Gastroesophageal sphincter (tissue), 4 donors: ENCODE measurements around the gene MYH14. TPM values are rescaled to one million over a fixed set of nuclear protein-coding genes. Genes with fewer than 3 reads are reported as not detected.
"Not testable (repeated sequence)": the region's sequence is repeated elsewhere in the genome, so short reads cannot be mapped to it uniquely, and the experiment has no call there.

Source experiments
- ATAC-seq: fragments of 150-250 bp; one replicate; pipeline ENCODE4 v1.9.1; 2016; ENCODE audit warnings: mild to moderate bottlenecking, moderate library complexity
- H3K27ac ChIP-seq, 4 donors: fragments of 200-600 bp; sonication (generic) in 3 of 4; 1 replicate in 3 of 4; 2 replicates in 1 of 4; pipeline ENCODE4 v1.5.1; 2016 to 2019
- H3K27me3 ChIP-seq: fragments of 200-600 bp; sonication (generic); one replicate; pipeline ENCODE4 v1.5.1; 2019
- H3K36me3 ChIP-seq, 2 donors: fragments of 200-600 bp; sonication (generic); one replicate each; pipeline ENCODE4 v1.5.1; 2019; ENCODE audit warnings: control low read depth in 1 of 2
- H3K4me1 ChIP-seq, 3 donors: fragments of 200-600 bp; sonication (generic); 1 replicate in 2 of 3; 2 replicates in 1 of 3; pipeline ENCODE4 v1.5.1; 2016 to 2019; ENCODE audit warnings: control low read depth in 2 of 3
- H3K4me3 ChIP-seq, 2 donors: fragments of 200-600 bp; sonication (generic); one replicate each; pipeline ENCODE4 v1.5.1; 2019; ENCODE audit warnings: mild to moderate bottlenecking in 1 of 2, moderate library complexity in 1 of 2
- H3K9me3 ChIP-seq, 3 donors: fragments of 200-600 bp; sonication (generic); one replicate each; pipeline ENCODE4 v1.5.1; 2017 to 2019; ENCODE audit warnings: control low read depth in 2 of 3
- CTCF ChIP-seq, 4 experiments: fragments of 200-600 bp in 2 of 4; fragments of 450-650 bp in 2 of 4; sonication (generic) in 1 of 4; IDR thresholded peaks; one replicate each; pipeline ENCODE4 v1.5.1; 2017 to 2019; ENCODE audit warnings: antibody characterized with exemption in 4 of 4, mild to moderate bottlenecking in 2 of 4, moderate library complexity in 2 of 4
- EP300 ChIP-seq: sonication (generic); formaldehyde crosslinking; IDR thresholded peaks from one replicate; pipeline ENCODE4 v1.6.1; 2017; ENCODE audit warnings: antibody characterized with exemption, mild to moderate bottlenecking
- POLR2A ChIP-seq, 2 donors: fragments of 450-650 bp; IDR thresholded peaks; one replicate each; pipeline ENCODE4 v1.6.1; 2017; ENCODE audit warnings: antibody characterized with exemption in 2 of 2, mild to moderate bottlenecking in 2 of 2, moderate library complexity in 1 of 2
- POLR2AphosphoS5 ChIP-seq: sonication (generic); formaldehyde crosslinking; IDR thresholded peaks from one replicate; pipeline ENCODE4 v1.6.1; 2017; ENCODE audit warnings: antibody characterized with exemption
- WGBS, 2 donors: methylation state at CpG; one replicate each; pipeline ENCODE4 v1.1.5; 2018; ENCODE audit warnings: low coverage in 1 of 2; 5-methylcytosine and 5-hydroxymethylcytosine counted together
- total RNA-seq, 4 donors: library from RNA; depleted of rRNA; stranded (reverse); fragments of >200 nt; gene quantifications; one replicate each; pipeline ENCODE4 v1.1.0, GENCODE V29; 2016

MYH14 gene
- total RNA-seq, 4 donors from 2014 or later = 3.5 to 10.0 (median 6.1) TPM

GRCh38 chr19:50224986-50225747 lies 21.7 kb downstream of the MYH14 start:
- Histone ChIP-seq H3K9me3 (peaks cover 0 to 16% (median 0%) of the 10 kb centered on the region in 3 donors), H3K27ac (no peak overlapping the region), H3K27me3 (peaks cover 40% of the 10 kb centered on the region), H3K4me3 (no peak overlapping the region), H3K4me1 (no peaks in the 10 kb centered on the region), H3K36me3 (peaks cover 0 to 15% of the 10 kb centered on the region in 2 donors)
- ATAC-seq = no peak
- WGBS, 2 donors = 75 to 100% methylated on average over 1 of the region's 8 CpGs
- TF ChIP-seq POLR2AphosphoS5 (no peak), EP300 (no peak), CTCF (IDR thresholded peaks at IDR 0.05) (no peak), POLR2A (IDR thresholded peaks at IDR 0.05) (no peak)

- H3K4me3 ChIP-seq = no peak overlapping the region
- no peaks in the 10 kb centered on the region for H3K4me1 ChIP-seq
- H3K27me3 ChIP-seq = peaks cover 52% of the 10 kb centered on the region
- ATAC-seq = no peak
- peaks cover 0 to 16% (median 0%) of the 10 kb centered on the region in 3 donors for H3K9me3 ChIP-seq
- peaks cover 0 to 15% of the 10 kb centered on the region in 2 donors for H3K36me3 ChIP-seq
- TF ChIP-seq EP300 (no peak), CTCF (IDR thresholded peaks at IDR 0.05) (no peak), POLR2A (IDR thresholded peaks at IDR 0.05) (no peak), POLR2AphosphoS5 (no peak)
- no peak overlapping the region for H3K27ac ChIP-seq
- 38 to 60% methylated on average over 2 of the region's 7 CpGs for WGBS, 2 donors
Observed at GRCh38 chr19:50226536-50226935, 23.1 kb downstream of the MYH14 start.

- H3K27ac ChIP-seq, H3K4me3 ChIP-seq, H3K4me1 ChIP-seq, ATAC-seq: not testable (repeated sequence)
- H3K9me3 ChIP-seq = peaks cover 0 to 16% (median 0%) of the 10 kb centered on the region in 3 donors
- H3K27me3 ChIP-seq = peaks cover 57% of the 10 kb centered on the region
- 60% methylated on average over 5 to 7 of the region's 7 CpGs for whole genome bisulfite sequencing, 2 donors
- H3K36me3 ChIP-seq = peaks cover 0 to 19% of the 10 kb centered on the region in 2 donors
Observed at GRCh38 chr19:50228153-50228552, 24.7 kb downstream of the MYH14 start.

GRCh38 chr19:50230379-50231351 lies 27.2 kb downstream of the MYH14 start:
- no peak for ATAC-seq
- WGBS, 2 donors = 45 to 80% methylated on average over 2 of the region's 56 CpGs
- peaks cover 53% of the 10 kb centered on the region for H3K27me3 ChIP-seq
- TF ChIP-seq CTCF (IDR thresholded peaks at IDR 0.05) = no peak
- no peak for TF ChIP-seq EP300
- TF ChIP-seq POLR2AphosphoS5 = no peak
- TF ChIP-seq POLR2A (IDR thresholded peaks at IDR 0.05) = no peak
- peaks cover 0 to 4% of the 10 kb centered on the region in 2 donors for H3K36me3 ChIP-seq
- H3K4me3 ChIP-seq = no peak overlapping the region
- H3K27ac ChIP-seq = no peak overlapping the region
- no peaks in the 10 kb centered on the region for H3K9me3 ChIP-seq
- no peaks in the 10 kb centered on the region for H3K4me1 ChIP-seq

GRCh38 chr19:50231417-50231816 lies 28.0 kb downstream of the MYH14 start:
- H3K27ac ChIP-seq, H3K9me3 ChIP-seq, ATAC-seq, H3K4me1 ChIP-seq, H3K4me3 ChIP-seq, H3K36me3 ChIP-seq: not testable (repeated sequence)
- peaks cover 52% of the 10 kb centered on the region for H3K27me3 ChIP-seq
- WGBS, 2 donors = 51 to 76% methylated on average over 2 of the region's 3 CpGs
